ENCODE results near the gene DLG4.
"Not testable (repeated sequence)": the region's sequence is repeated elsewhere in the genome, so short reads cannot be mapped to it uniquely, and the experiment has no call there.

The DLG4 gene

GRCh38 chr17:7168841-7169564 is 50.6 kb downstream of the DLG4 start:
- H3K4me3 ChIP-seq (ENCODE audit: low read length); H3K9me2 ChIP-seq (replicated peaks; ENCODE audit: control insufficient read depth, low read length); H3K79me2 ChIP-seq (ENCODE audit: control insufficient read depth, low read length); H3F3A ChIP-seq (ENCODE audit: control insufficient read depth, insufficient read depth); H3K4me2 ChIP-seq (ENCODE audit: low read length); H3K9me3 ChIP-seq (ENCODE audit: control insufficient read depth, insufficient read depth, low read length); H3K36me3 ChIP-seq (ENCODE audit: control insufficient read depth, low read length); H3K27ac ChIP-seq (ENCODE audit: low read depth, low read length); H4K20me1 ChIP-seq (ENCODE audit: control insufficient read depth, insufficient read depth, low read depth, low read length); H3K4me1 ChIP-seq (ENCODE audit: control insufficient read depth, low read length); H3K27me3 ChIP-seq (ENCODE audit: control insufficient read depth, low read length): not testable (repeated sequence)

GRCh38 chr17:7167832-7168231 is 51.8 kb downstream of the DLG4 start:
- Histone ChIP-seq H3K4me2 (ENCODE audit: low read length) (no peak overlapping the region), H3K4me3 (ENCODE audit: low read length) (no peak overlapping the region), H3K9me2 (replicated peaks; ENCODE audit: control insufficient read depth, low read length) (no peaks in the 10 kb centered on the region), H3K4me1 (ENCODE audit: control insufficient read depth, low read length) (no peaks in the 10 kb centered on the region), H3K27me3 (ENCODE audit: control insufficient read depth, low read length) (no peaks in the 10 kb centered on the region), H3K79me2 (ENCODE audit: control insufficient read depth, low read length) (no peaks in the 10 kb centered on the region), H3F3A (ENCODE audit: control insufficient read depth, insufficient read depth) (no peaks in the 10 kb centered on the region), H4K20me1 (ENCODE audit: control insufficient read depth, insufficient read depth, low read depth, low read length) (no peaks in the 10 kb centered on the region), H3K27ac (ENCODE audit: low read depth, low read length) (no peak overlapping the region), H3K36me3 (ENCODE audit: control insufficient read depth, low read length) (no peaks in the 10 kb centered on the region), H3K9me3 (ENCODE audit: control insufficient read depth, insufficient read depth, low read length) (no peaks in the 10 kb centered on the region)
- no peak for TF ChIP-seq CTCF (IDR thresholded peaks at IDR 0.05; ENCODE audit: low read depth, low read length, poor library complexity, severe bottlenecking)
- TF ChIP-seq EZH2phosphoT487 (IDR thresholded peaks at IDR 0.05; ENCODE audit: borderline replicate concordance, low read length), result no peak

DNA sequence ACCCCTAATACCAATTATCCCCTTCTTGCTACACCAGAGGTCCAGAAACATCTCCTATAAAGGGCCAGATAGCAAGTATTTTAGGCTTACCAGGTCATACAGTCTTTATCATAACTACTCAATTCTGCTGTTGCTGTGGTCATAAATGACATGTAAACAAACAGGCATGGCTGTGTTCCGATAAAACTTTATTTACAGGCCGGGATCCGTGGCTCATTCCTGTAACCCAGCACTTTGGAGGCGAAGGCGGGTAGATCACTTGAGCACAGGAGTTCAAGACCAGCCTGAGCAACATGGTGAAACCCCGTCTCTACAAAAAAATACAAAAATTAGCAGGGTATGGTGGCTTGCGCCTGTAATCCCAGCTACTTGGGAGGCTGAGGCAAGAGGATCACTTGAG is 52.8 kb downstream of the DLG4 start:
- Histone ChIP-seq H3K9me3 (ENCODE audit: control insufficient read depth, insufficient read depth, low read length) (no peaks in the 10 kb centered on the region), H3K4me3 (ENCODE audit: low read length) (no peak overlapping the region), H3K79me2 (ENCODE audit: control insufficient read depth, low read length) (no peaks in the 10 kb centered on the region), H4K20me1 (ENCODE audit: control insufficient read depth, insufficient read depth, low read depth, low read length) (no peaks in the 10 kb centered on the region), H3K36me3 (ENCODE audit: control insufficient read depth, low read length) (no peaks in the 10 kb centered on the region), H3K27me3 (ENCODE audit: control insufficient read depth, low read length) (no peaks in the 10 kb centered on the region), H3K9me2 (replicated peaks; ENCODE audit: control insufficient read depth, low read length) (no peaks in the 10 kb centered on the region), H3K4me2 (ENCODE audit: low read length) (no peak overlapping the region), H3K27ac (ENCODE audit: low read depth, low read length) (no peak overlapping the region), H3K4me1 (ENCODE audit: control insufficient read depth, low read length) (no peaks in the 10 kb centered on the region), H3F3A (ENCODE audit: control insufficient read depth, insufficient read depth) (no peaks in the 10 kb centered on the region)
- TF ChIP-seq EZH2phosphoT487 (IDR thresholded peaks at IDR 0.05; ENCODE audit: borderline replicate concordance, low read length), result no peak
- TF ChIP-seq CTCF (IDR thresholded peaks at IDR 0.05; ENCODE audit: low read depth, low read length, poor library complexity, severe bottlenecking), result no peak

GRCh38 chr17:7159571-7159970 is 60.1 kb downstream of the DLG4 start:
- H3K4me1 ChIP-seq (ENCODE audit: control insufficient read depth, low read length); H3F3A ChIP-seq (ENCODE audit: control insufficient read depth, insufficient read depth); H3K9me3 ChIP-seq (ENCODE audit: control insufficient read depth, insufficient read depth, low read length); H3K79me2 ChIP-seq (ENCODE audit: control insufficient read depth, low read length); H3K4me3 ChIP-seq (ENCODE audit: low read length); H3K4me2 ChIP-seq (ENCODE audit: low read length); H3K27ac ChIP-seq (ENCODE audit: low read depth, low read length); H3K9me2 ChIP-seq (replicated peaks; ENCODE audit: control insufficient read depth, low read length); H4K20me1 ChIP-seq (ENCODE audit: control insufficient read depth, insufficient read depth, low read depth, low read length); H3K36me3 ChIP-seq (ENCODE audit: control insufficient read depth, low read length); H3K27me3 ChIP-seq (ENCODE audit: control insufficient read depth, low read length): not testable (repeated sequence)

DNA sequence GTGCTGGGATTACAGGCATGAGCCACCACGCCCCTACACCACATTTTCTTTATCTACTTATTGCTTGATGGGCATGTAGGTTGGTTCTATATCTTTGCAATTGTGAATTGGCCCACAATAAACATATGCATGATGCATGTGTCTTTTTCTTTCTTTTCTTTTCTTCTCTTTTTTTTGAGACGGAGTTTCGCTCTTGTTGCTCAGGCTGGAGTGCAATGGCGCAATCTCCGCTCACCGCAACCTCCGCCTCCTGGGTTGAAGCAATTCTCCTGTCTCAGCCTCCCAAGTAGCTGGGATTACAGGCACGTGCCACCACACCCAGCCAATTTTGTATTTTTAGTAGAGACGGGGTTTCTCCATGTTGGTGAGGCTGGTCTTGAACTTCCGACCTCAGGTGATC is 61.2 kb downstream of the DLG4 start:
- H3K4me3 ChIP-seq (ENCODE audit: low read length); H3F3A ChIP-seq (ENCODE audit: control insufficient read depth, insufficient read depth); H3K79me2 ChIP-seq (ENCODE audit: control insufficient read depth, low read length); H3K4me2 ChIP-seq (ENCODE audit: low read length); H3K4me1 ChIP-seq (ENCODE audit: control insufficient read depth, low read length); H3K27me3 ChIP-seq (ENCODE audit: control insufficient read depth, low read length); H3K9me2 ChIP-seq (replicated peaks; ENCODE audit: control insufficient read depth, low read length); H3K27ac ChIP-seq (ENCODE audit: low read depth, low read length); H3K36me3 ChIP-seq (ENCODE audit: control insufficient read depth, low read length); H3K9me3 ChIP-seq (ENCODE audit: control insufficient read depth, insufficient read depth, low read length); H4K20me1 ChIP-seq (ENCODE audit: control insufficient read depth, insufficient read depth, low read depth, low read length): not testable (repeated sequence)

Data from DOHH2 (cell line).